Activated T-cell treated with anti-CD3 and anti-CD28 coated beads for 1 hour (primary cell): Measurements from ENCODE around the gene MPI.

Experiments
- DNase-seq: peaks from one replicate; pipeline ENCODE4 v3.0.0-alpha.2; 2020; ENCODE audit warnings: low read depth

Gene MPI

GRCh38 chr15:74937272-74937589, 47.4 kb downstream of the MPI start:
- no peak for DNase-seq

GRCh38 chr15:74937590-74938371, 47.9 kb downstream of the MPI start, which contains the start of gene COX5A:
COX5A (minus strand) TSS chr15:74938073; CDS start chr15:74938014, 59 bp downstream.
- peak; percentile 77 for DNase-seq

- peak; percentile 71 for DNase-seq
Measured at GRCh38 chr15:74950078-74950908, 60.5 kb downstream of the MPI start.

DNA sequence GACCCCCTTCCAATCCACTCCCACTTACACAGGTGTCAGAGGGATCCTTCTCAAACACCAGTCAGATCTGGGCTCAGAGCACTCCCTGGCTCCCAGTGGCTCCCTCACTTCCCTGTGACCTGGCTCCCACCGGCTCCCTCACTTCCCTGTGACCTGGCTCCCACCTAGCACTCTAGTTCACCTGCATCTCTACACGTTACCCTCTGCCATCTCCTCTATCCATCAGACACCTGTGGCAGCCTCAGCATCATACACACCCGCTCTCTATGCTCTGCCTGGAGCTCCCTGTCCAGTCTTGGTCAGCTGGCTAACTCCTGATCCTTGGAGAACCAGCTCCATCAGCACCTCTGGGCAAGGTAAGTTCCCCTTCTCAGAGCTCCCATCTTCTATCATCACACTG, 61.2 kb downstream of the MPI start:
- no peak for DNase-seq
